Left lobe of liver (tissue), 2 donors: ENCODE results near the gene TFAP2D. TPM values are rescaled to one million over a fixed set of nuclear protein-coding genes. Genes with fewer than 3 reads are reported as not detected.

ENCODE experiments used
- ATAC-seq: fragments of 200-7000 bp; cut with Tn5 transposase; one replicate; pipeline ENCODE4 v1.9.1; 2020; ENCODE audit warnings: mild to moderate bottlenecking, moderate library complexity
- DNase-seq: peaks from one replicate; pipeline ENCODE4 v3.0.0-alpha.2; 2020; ENCODE audit warnings: low spot score
- total RNA-seq: library from RNA; stranded (reverse); gene quantifications from one replicate; pipeline ENCODE4 v1.2.1, GENCODE V29; 2021
- donor health status: DM: no; HTN: no; CAD: no; lungs with moderate emphysema.
- donor health status: DM: no; HTN: yes; CAD: no.

The TFAP2D gene
- total RNA-seq, 1 donor from 2014 or later: not detected

- no peak for DNase-seq
- ATAC-seq: no peak
These were observed 104.7 kb downstream of the TFAP2D start for GRCh38 chr6:50818020-50818419.

DNA sequence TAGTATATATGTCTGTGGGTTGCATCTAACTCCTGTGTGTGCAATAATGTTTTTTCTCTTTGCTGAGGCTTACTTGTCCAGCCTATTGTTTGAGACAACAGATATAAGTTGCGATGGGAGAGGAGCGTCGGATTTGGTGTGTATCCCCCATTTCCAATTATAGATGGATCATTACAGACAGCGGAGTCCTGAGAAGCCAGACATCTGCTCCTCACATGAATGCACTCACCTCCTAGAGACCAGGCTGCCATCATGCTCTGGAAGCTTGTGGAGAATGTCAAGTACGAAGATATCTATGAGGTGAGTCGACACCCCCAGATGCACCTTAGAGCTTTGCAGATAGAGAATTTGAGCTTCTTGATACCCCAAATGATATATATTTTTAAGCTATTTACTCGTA is 105.3 kb downstream of the TFAP2D start, which contains the start of gene TFAP2B:
TSS of gene TFAP2B (plus strand) at position 199 of the 400 bp plus-strand sequence. CDS start at position 220, 21 bp downstream.
- DNase-seq (no peak), ATAC-seq (no peak)

- DNase-seq (no peak), ATAC-seq (peak; percentile 48)
These were observed 106.2 kb downstream of the TFAP2D start for GRCh38 chr6:50819466-50819903.

GRCh38 chr6:50819904-50820868 is 106.9 kb downstream of the TFAP2D start:
- DNase-seq: no peak
- ATAC-seq: no peak

DNA sequence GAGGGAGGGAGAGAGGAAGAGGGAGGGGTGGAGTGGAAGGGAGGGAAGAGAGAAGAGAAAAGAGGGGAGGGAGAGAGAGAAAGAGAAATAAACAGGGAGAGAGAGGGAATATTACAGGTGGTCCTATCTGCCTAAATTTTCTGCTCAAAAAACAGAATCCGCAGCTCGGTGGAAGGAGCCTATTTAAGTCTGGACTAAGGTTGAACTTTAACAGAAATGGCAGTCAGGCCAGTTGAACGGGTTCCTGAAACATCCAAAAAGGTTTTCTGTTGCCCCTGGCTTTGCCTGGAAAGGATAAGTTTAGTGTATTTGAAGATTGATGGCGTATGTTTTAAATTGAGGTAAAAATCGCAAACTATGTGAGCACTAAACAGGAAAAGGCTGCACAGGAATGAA is 107.5 kb downstream of the TFAP2D start:
- no peak for ATAC-seq
- DNase-seq: no peak

DNA sequence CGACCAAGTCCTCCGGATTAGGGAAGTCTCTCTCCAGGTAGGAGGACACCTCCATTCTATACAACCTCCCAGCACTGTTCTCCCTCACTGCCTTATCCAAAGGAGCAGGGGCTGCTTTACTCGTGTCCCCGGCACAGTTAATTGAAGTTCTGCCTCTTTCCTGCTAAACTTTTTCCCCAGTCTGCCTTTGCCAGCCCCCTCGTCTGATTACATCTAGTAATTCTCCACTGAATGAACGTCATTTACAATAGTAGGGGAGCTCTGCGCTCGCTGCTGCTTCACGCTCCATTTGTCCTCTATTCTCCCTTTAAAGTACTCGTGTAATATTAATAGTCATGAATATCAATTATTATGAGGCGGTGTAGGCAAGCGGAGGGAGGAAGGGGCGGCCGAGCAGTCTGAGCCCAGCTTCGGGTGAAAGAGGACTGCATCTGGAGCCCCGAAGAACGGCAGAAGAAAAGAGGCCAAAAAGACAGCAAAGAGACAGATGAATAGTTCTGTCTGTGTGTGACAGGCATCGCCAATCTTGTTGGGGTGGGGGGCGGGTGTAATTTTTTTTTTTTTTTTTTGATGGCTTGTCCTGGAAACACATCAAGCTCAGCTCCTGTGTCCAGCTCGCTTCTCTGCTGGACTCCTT is 108.2 kb downstream of the TFAP2D start:
- ATAC-seq (no peak), DNase-seq (no peak)

GRCh38 chr6:50822078-50822476 is 108.8 kb downstream of the TFAP2D start:
- DNase-seq (no peak), ATAC-seq (no peak)

Other genes with a start within 250 kb of the TFAP2D start
- not detected for gene TFAP2B, start 105.3 kb downstream of the TFAP2D start, total RNA-seq